Stimulated activated memory B cell treated with anti-CD40 and anti-IgM and Interleukin-4, amounts not matched to agents 10 μg/mL and 1 μg/mL and 100 μg/mL, for 72 hours (primary cell): ENCODE data around the gene ITPRID2.
"Not testable (repeated sequence)": the region's sequence is repeated elsewhere in the genome, so short reads cannot be mapped to it uniquely, and the experiment has no call there.

Experiments
- ATAC-seq: fragments of 150-1000 bp; cut with Tn5 transposase; 2 replicates; pipeline ENCODE4 v1.10.0; 2021
- H3K27ac Mint-ChIP-seq: one replicate; pipeline ENCODE4 v1.8.0; 2022; ENCODE audit warnings: mild to moderate bottlenecking, mixed read lengths
- H3K27me3 Mint-ChIP-seq: one replicate; pipeline ENCODE4 v1.8.0; 2022; ENCODE audit warnings: mixed read lengths
- H3K36me3 Mint-ChIP-seq: one replicate; pipeline ENCODE4 v1.8.0; 2022; ENCODE audit warnings: mixed read lengths
- H3K4me1 Mint-ChIP-seq: one replicate; pipeline ENCODE4 v1.8.0; 2022; ENCODE audit warnings: mixed read lengths
- H3K4me3 Mint-ChIP-seq: one replicate; pipeline ENCODE4 v1.8.0; 2022; ENCODE audit warnings: mild to moderate bottlenecking, moderate library complexity, mixed read lengths
- H3K9me3 Mint-ChIP-seq: one replicate; pipeline ENCODE4 v1.8.0; 2022; ENCODE audit warnings: mixed read lengths

Gene ITPRID2

GRCh38 chr2:181958726-181959125 lies 67.2 kb downstream of the ITPRID2 start:
- H3K27me3 Mint-ChIP-seq: peaks cover 21% of the 10 kb centered on the region
- no peak for ATAC-seq
- no peaks in the 10 kb centered on the region for H3K9me3 Mint-ChIP-seq
- no peak overlapping the region for H3K4me3 Mint-ChIP-seq
- peaks cover 7% of the 10 kb centered on the region for H3K4me1 Mint-ChIP-seq
- no peak overlapping the region for H3K27ac Mint-ChIP-seq
- H3K36me3 Mint-ChIP-seq: no peaks in the 10 kb centered on the region

- H3K4me3 Mint-ChIP-seq: no peak overlapping the region
- H3K27me3 Mint-ChIP-seq: peaks cover 21% of the 10 kb centered on the region
- H3K9me3 Mint-ChIP-seq: no peaks in the 10 kb centered on the region
- peaks cover 7% of the 10 kb centered on the region for H3K4me1 Mint-ChIP-seq
- ATAC-seq: no peak
- no peaks in the 10 kb centered on the region for H3K36me3 Mint-ChIP-seq
- H3K27ac Mint-ChIP-seq: no peak overlapping the region
Measured at GRCh38 chr2:181959508-181959907, 68.0 kb downstream of the ITPRID2 start.

- peaks cover 21% of the 10 kb centered on the region for H3K27me3 Mint-ChIP-seq
Measured at GRCh38 chr2:181961167-181961566, 69.6 kb downstream of the ITPRID2 start.

GRCh38 chr2:181962142-181962541 lies 70.6 kb downstream of the ITPRID2 start:
- Mint-ChIP-seq H3K4me3 (no peak overlapping the region), H3K27me3 (peaks cover 27% of the 10 kb centered on the region), H3K27ac (no peak overlapping the region), H3K9me3 (no peaks in the 10 kb centered on the region), H3K4me1 (peaks cover 11% of the 10 kb centered on the region), H3K36me3 (no peaks in the 10 kb centered on the region)
- ATAC-seq: no peak

More at GRCh38 chr2:181961167-181961566, 69.6 kb downstream of the ITPRID2 start:
- not testable (repeated sequence) for H3K27ac Mint-ChIP-seq, H3K4me1 Mint-ChIP-seq, H3K4me3 Mint-ChIP-seq, H3K9me3 Mint-ChIP-seq, ATAC-seq, H3K36me3 Mint-ChIP-seq

GRCh38 chr2:181970160-181970794 lies 78.7 kb downstream of the ITPRID2 start:
- no peaks in the 10 kb centered on the region for H3K36me3 Mint-ChIP-seq
- no peak overlapping the region for H3K4me3 Mint-ChIP-seq
- ATAC-seq: no peak
- peaks cover 12% of the 10 kb centered on the region for H3K4me1 Mint-ChIP-seq
- no peaks in the 10 kb centered on the region for H3K9me3 Mint-ChIP-seq
- H3K27me3 Mint-ChIP-seq: peaks cover 21% of the 10 kb centered on the region
- H3K27ac Mint-ChIP-seq: no peak overlapping the region

DNA sequence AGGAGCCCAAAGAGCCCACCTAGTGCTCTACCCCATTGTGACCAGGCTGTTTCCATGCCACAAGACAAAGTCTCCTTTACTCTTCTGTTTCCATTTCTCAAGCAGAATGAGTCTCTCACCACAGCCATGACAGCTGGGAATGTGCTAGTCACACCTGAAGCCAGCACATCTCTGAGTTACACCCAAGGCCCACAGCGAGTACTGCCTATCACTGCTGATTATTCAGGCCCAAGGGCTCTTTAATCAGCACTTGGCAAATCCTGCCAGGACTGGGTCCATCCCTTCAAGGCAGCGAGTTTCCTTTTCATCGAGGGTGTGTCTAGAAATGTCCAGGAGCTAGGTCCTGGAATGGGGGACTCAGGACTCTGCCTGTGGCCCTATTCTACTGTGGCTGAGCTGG lies 79.5 kb downstream of the ITPRID2 start:
- Mint-ChIP-seq H3K4me3 (no peak overlapping the region), H3K4me1 (peaks cover 12% of the 10 kb centered on the region), H3K9me3 (no peaks in the 10 kb centered on the region), H3K27me3 (peaks cover 21% of the 10 kb centered on the region), H3K36me3 (no peaks in the 10 kb centered on the region), H3K27ac (no peak overlapping the region)
- ATAC-seq: no peak

GRCh38 chr2:181972431-181973170 lies 81.1 kb downstream of the ITPRID2 start:
- Mint-ChIP-seq H3K36me3 (no peaks in the 10 kb centered on the region), H3K4me3 (no peak overlapping the region), H3K9me3 (no peaks in the 10 kb centered on the region)

GRCh38 chr2:181973171-181973783 lies 81.7 kb downstream of the ITPRID2 start:
- Mint-ChIP-seq H3K27me3 (peaks cover 4% of the 10 kb centered on the region), H3K4me3 (no peak overlapping the region), H3K4me1 (peaks cover 11% of the 10 kb centered on the region), H3K27ac (no peak overlapping the region), H3K36me3 (no peaks in the 10 kb centered on the region), H3K9me3 (no peaks in the 10 kb centered on the region)
- no peak for ATAC-seq

More at GRCh38 chr2:181972431-181973170, 81.1 kb downstream of the ITPRID2 start:
- ATAC-seq: no peak
- Mint-ChIP-seq H3K4me1 (peaks cover 8% of the 10 kb centered on the region), H3K27ac (no peak overlapping the region), H3K27me3 (peaks cover 10% of the 10 kb centered on the region)

- Mint-ChIP-seq H3K4me3 (no peak overlapping the region), H3K36me3 (no peaks in the 10 kb centered on the region), H3K27ac (peak overlapping the region; percentile 57), H3K4me1 (peaks cover 14% of the 10 kb centered on the region), H3K9me3 (no peaks in the 10 kb centered on the region), H3K27me3 (no peaks in the 10 kb centered on the region)
- peak; percentile 70 for ATAC-seq
Measured at GRCh38 chr2:181977661-181978350, 86.3 kb downstream of the ITPRID2 start.

DNA sequence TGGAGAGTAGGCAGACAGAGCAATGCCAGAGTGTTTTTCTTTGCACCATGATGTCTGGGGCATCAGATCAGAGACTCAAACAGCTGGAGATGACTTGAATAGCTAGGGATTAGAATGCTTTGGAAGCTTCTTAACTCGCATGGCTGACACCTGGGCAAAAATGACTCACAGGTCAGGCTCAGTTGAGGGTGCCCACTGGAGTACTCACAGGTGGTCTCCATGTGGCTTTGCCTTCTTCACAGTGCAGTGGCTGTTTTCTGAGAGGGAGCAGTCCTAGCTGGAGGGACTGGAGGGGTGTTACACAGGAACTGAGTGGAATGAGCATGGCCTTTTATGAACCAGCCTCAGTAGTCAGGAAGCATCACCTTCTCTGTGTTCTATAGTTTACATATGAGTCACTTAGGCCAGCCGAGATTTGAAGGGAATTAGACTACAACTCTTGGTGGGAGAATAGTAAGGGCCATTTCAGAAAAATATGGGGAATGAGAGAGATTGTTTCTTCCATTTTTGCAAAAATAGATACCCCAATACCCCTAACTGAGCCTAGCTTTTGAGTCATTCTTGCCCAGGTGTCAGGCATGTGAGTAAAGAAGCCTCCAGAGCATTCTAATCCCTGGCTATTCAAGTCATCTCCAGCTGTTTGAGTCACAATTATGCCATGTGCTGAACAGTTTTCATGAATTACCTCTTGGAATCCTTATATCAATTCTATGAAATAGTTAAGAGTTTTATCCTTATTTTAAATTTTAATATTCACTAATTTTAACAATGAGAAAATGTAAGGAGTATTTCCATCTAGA lies 87.0 kb downstream of the ITPRID2 start:
- Mint-ChIP-seq H3K36me3 (no peaks in the 10 kb centered on the region), H3K9me3 (no peaks in the 10 kb centered on the region), H3K27me3 (no peaks in the 10 kb centered on the region), H3K4me3 (no peak overlapping the region), H3K4me1 (peaks cover 14% of the 10 kb centered on the region), H3K27ac (peak overlapping the region; percentile 57)
- peak; percentile 47 for ATAC-seq
